IMR-90 (cell line): Measurements from ENCODE around the gene RNF41. TPM values are rescaled to one million over a fixed set of nuclear protein-coding genes. Genes with fewer than 3 reads are reported as not detected.

Source experiments
- ATAC-seq: fragments of 200-7000 bp; cut with Tn5 transposase; 2 replicates; pipeline ENCODE4 v1.9.1; 2020; ENCODE audit warnings: low read depth, mild to moderate bottlenecking, moderate library complexity
- BruUV-seq: library from RNA; stranded (reverse); fragments of 400-500 nt; replicated peaks from 2 replicates; lab custom pipeline; 2021; lab: Mats Ljungman, UMichigan
- CTCF ChIA-PET: fragments of 300-600 bp; formaldehyde crosslinking; extraction: SDS; loops from one replicate; lab custom pipeline; 2021; ENCODE audit warnings: antibody characterized with exemption; lab: Yijun Ruan, JAX
- POLR2A ChIA-PET: fragments of 300-600 bp; sonication (Branson Sonifier 250); formaldehyde crosslinking; loops from one replicate; lab custom pipeline; 2022; ENCODE audit warnings: antibody characterized with exemption; ENCODE audit not compliant: unreplicated experiment; lab: Charles Lee
- DNase-seq: peaks from one replicate; pipeline ENCODE4 v3.0.0; 2013
- H2AFZ ChIP-seq: replicated peaks from 2 replicates; pipeline ENCODE3; 2013; ENCODE audit warnings: low read length, mild to moderate bottlenecking; ENCODE audit not compliant: poor library complexity
- H2AK5ac ChIP-seq: 2 replicates; pipeline ENCODE4 v1.6.1; 2013; ENCODE audit warnings: low read depth, low read length, inconsistent platforms
- H2AK9ac ChIP-seq: replicated peaks from 2 replicates; pipeline ENCODE3; 2013; ENCODE audit warnings: mild to moderate bottlenecking, low read depth, low read length, moderate library complexity; ENCODE audit not compliant: poor library complexity
- H2BK120ac ChIP-seq: 2 replicates; pipeline ENCODE4 v1.6.1; 2013; ENCODE audit warnings: low read depth, low read length, inconsistent platforms
- H2BK15ac ChIP-seq: 3 replicates; pipeline ENCODE4 v1.6.1; 2013; ENCODE audit warnings: low read depth, low read length, inconsistent platforms
- H2BK20ac ChIP-seq: 2 replicates; pipeline ENCODE4 v1.6.1; 2013; ENCODE audit warnings: low read depth, mild to moderate bottlenecking, inconsistent platforms, low read length, moderate library complexity
- H2BK5ac ChIP-seq: 2 replicates; pipeline ENCODE4 v1.6.1; 2013; ENCODE audit warnings: mild to moderate bottlenecking, low read depth, low read length, inconsistent platforms; ENCODE audit not compliant: poor library complexity, severe bottlenecking
- H3K14ac ChIP-seq: replicated peaks from 2 replicates; pipeline ENCODE4 v1.6.1; 2013; ENCODE audit warnings: low read depth, low read length, inconsistent platforms
- H3K18ac ChIP-seq: 2 replicates; pipeline ENCODE4 v1.6.1; 2013; ENCODE audit warnings: low read depth, low read length, control low read depth
- H3K23ac ChIP-seq: 2 replicates; pipeline ENCODE4 v1.6.1; 2013; ENCODE audit warnings: low read depth, low read length, inconsistent platforms
- H3K27ac ChIP-seq: 2 replicates; pipeline ENCODE4 v1.5.1; 2013; ENCODE audit warnings: mild to moderate bottlenecking, control low read depth, low read length; ENCODE audit not compliant: insufficient read depth
- H3K27me3 ChIP-seq: 2 replicates; pipeline ENCODE4 v1.6.1; 2013; ENCODE audit warnings: low read length; ENCODE audit not compliant: control insufficient read depth, insufficient read depth
- H3K36me3 ChIP-seq: 2 replicates; pipeline ENCODE4 v1.6.1; 2013; ENCODE audit warnings: low read length, mixed read lengths; ENCODE audit not compliant: control insufficient read depth, insufficient read depth
- H3K4ac ChIP-seq: 2 replicates; pipeline ENCODE4 v1.6.1; 2013; ENCODE audit warnings: low read depth, low read length, inconsistent platforms
- H3K4me1 ChIP-seq: 2 replicates; pipeline ENCODE4 v1.6.1; 2013; ENCODE audit warnings: low read length, mixed read lengths; ENCODE audit not compliant: control insufficient read depth, insufficient read depth
- H3K4me2 ChIP-seq: 2 replicates; pipeline ENCODE4 v1.6.1; 2013; ENCODE audit warnings: low read depth, mild to moderate bottlenecking, control low read depth, low read length, moderate library complexity
- H3K4me3 ChIP-seq: 2 replicates; pipeline ENCODE4 v1.5.1; 2013; ENCODE audit warnings: low read depth, mild to moderate bottlenecking, control low read depth, low read length, moderate library complexity; ENCODE audit not compliant: insufficient read depth
- H3K56ac ChIP-seq: 2 replicates; pipeline ENCODE4 v1.6.1; 2013; ENCODE audit warnings: low read length, inconsistent platforms; ENCODE audit not compliant: insufficient read depth; ENCODE audit errors: extremely low read depth
- H3K79me1 ChIP-seq, 2 experiments: 2 replicates each; pipeline ENCODE4 v1.6.1; 2013; ENCODE audit warnings: low read length in 2 of 2, inconsistent platforms in 1 of 2, low read depth in 1 of 2
- H3K9ac ChIP-seq: 2 replicates; pipeline ENCODE4 v1.6.1; 2013; ENCODE audit warnings: low read depth, low read length, control low read depth
- H3K9me1 ChIP-seq: 2 replicates; pipeline ENCODE4 v1.6.1; 2013; ENCODE audit warnings: low read length, inconsistent platforms; ENCODE audit not compliant: insufficient read depth
- H3K9me3 ChIP-seq: 2 replicates; pipeline ENCODE4 v1.6.1; 2013; ENCODE audit warnings: low read length; ENCODE audit not compliant: control insufficient read depth, insufficient read depth
- H4K20me1 ChIP-seq: 2 replicates; pipeline ENCODE4 v1.6.1; 2013; ENCODE audit warnings: low read length, inconsistent platforms; ENCODE audit not compliant: insufficient read depth
- H4K5ac ChIP-seq: 2 replicates; pipeline ENCODE4 v1.6.1; 2013; ENCODE audit warnings: mild to moderate bottlenecking, low read depth, low read length, control low read depth
- H4K8ac ChIP-seq, 2 experiments: 2 replicates each; pipeline ENCODE4 v1.6.1; 2013; ENCODE audit warnings: low read depth in 2 of 2, low read length in 2 of 2, control low read depth in 1 of 2, inconsistent platforms in 1 of 2
- H4K91ac ChIP-seq: 2 replicates; pipeline ENCODE4 v1.6.1; 2013; ENCODE audit warnings: low read depth, low read length, inconsistent platforms; ENCODE audit not compliant: insufficient read depth
- CTCF ChIP-seq: conservative IDR thresholded peaks from 2 replicates; pipeline ENCODE4 v1.5.1; 2012; ENCODE audit warnings: mild to moderate bottlenecking, low read depth, low read length, improper control_type of control experiment
- ELK1 ChIP-seq: fragments of 150-350 bp; IDR thresholded peaks from 2 replicates; pipeline ENCODE4 v1.6.1; 2016; ENCODE audit warnings: low read depth, mild to moderate bottlenecking, low read length, moderate library complexity, borderline replicate concordance
- FOS ChIP-seq: fragments of 150-350 bp; IDR thresholded peaks from 2 replicates; pipeline ENCODE4 v1.6.1; 2016; ENCODE audit warnings: low read depth, low read length
- MXI1 ChIP-seq: IDR thresholded peaks from 2 replicates; pipeline ENCODE4 v1.6.1; 2012; ENCODE audit warnings: low read depth, mild to moderate bottlenecking, low read length, moderate library complexity, borderline replicate concordance
- NFE2L2 ChIP-seq: fragments of 150-350 bp; IDR thresholded peaks from 2 replicates; pipeline ENCODE4 v1.6.1; 2016; ENCODE audit warnings: low read depth, mild to moderate bottlenecking, low read length
- POLR2A ChIP-seq: IDR thresholded peaks from 2 replicates; pipeline ENCODE4 v1.6.1; 2012; ENCODE audit warnings: mild to moderate bottlenecking, low read depth, low read length
- RFX5 ChIP-seq: IDR thresholded peaks from 2 replicates; pipeline ENCODE4 v1.8.0; 2012; ENCODE audit warnings: low read depth, mild to moderate bottlenecking, low read length, moderate library complexity
- SMC3 ChIP-seq: fragments of 150-350 bp; IDR thresholded peaks from 2 replicates; pipeline ENCODE4 v1.6.1; 2016; ENCODE audit warnings: low read depth, mild to moderate bottlenecking, antibody characterized with exemption, low read length, moderate library complexity
- WGBS, 2 experiments: methylation state at CpG; one replicate each; pipeline versions ENCODE4 v1.1.5 to v1.1.7; 2013; ENCODE audit warnings: missing lambda C conversion rate in 2 of 2; ENCODE audit not compliant: insufficient read length in 1 of 2; ENCODE audit errors: extremely low coverage in 2 of 2; 5-methylcytosine and 5-hydroxymethylcytosine counted together
- dilution Hi-C: fragments of 300-500 bp; cut with HindIII; formaldehyde crosslinking; loops from one replicate; pipeline ENCODE4 v1.14.3; 2018; ENCODE audit warnings: low sequenced_read_pairs; ENCODE audit not compliant: unreplicated experiment
- in situ Hi-C: fragments of 300-500 bp; cut with MboI; formaldehyde crosslinking; loops from 3 replicates; pipeline ENCODE4 v1.14.3; 2019; ENCODE audit warnings: low sequenced_read_pairs, inconsistent platforms, mixed read lengths
- intact Hi-C: fragments of 100-400 bp; cut with micrococcal nuclease; formaldehyde crosslinking; loops from 2 replicates; pipeline ENCODE4 v1.10.0; 2022
- polyA plus RNA-seq, 3 experiments: library from polyadenylated mRNA; depleted of rRNA; stranded (reverse); fragments of >200 nt; gene quantifications; 2 replicates each; pipeline ENCODE4 v1.2.3, GENCODE V29; 2012; ENCODE audit warnings: low replicate concordance in 1 of 3
- total RNA-seq: library from RNA; depleted of rRNA; stranded (reverse); fragments of >200 nt; gene quantifications from 2 replicates; pipeline ENCODE4 v1.2.3, GENCODE V29; 2012

The RNF41 gene
- total and polyA plus RNA-seq, 2 of the 4 experiments (the other 2 are of a cell fraction), result 112 to 272 TPM

GRCh38 chr12:56266693-56267442, 45.1 kb upstream of the RNF41 start, which contains the start of gene COQ10A:
COQ10A (plus strand) TSS chr12:56266942; CDS start chr12:56267119, 177 bp downstream.
- Histone ChIP-seq H3K27ac (peak within 1 kb of the TSS; percentile 78), H2BK120ac (peak within 1 kb of the TSS; percentile 73), H2AFZ (peak within 1 kb of the TSS; percentile 100), H3K23ac (peak within 1 kb of the TSS; percentile 86; the same call in 1 of the 2 replicates), H3K9me3 (no peaks in the 10 kb centered on the region), H3K9ac (peak within 1 kb of the TSS; percentile 73), H3K4me3 (peak within 1 kb of the TSS; percentile 61), H3K9me1 (peaks cover 9% of the 10 kb centered on the region; the same call in 1 of the 2 replicates), H4K20me1 (no peaks in the 10 kb centered on the region), H3K56ac (peak within 1 kb of the TSS; percentile 71; the same call in 1 of the 2 replicates), H3K4ac (peak within 1 kb of the TSS; percentile 77), H4K91ac (peak within 1 kb of the TSS; percentile 92), H2BK20ac (no peak within 1 kb of the TSS; the same call in 1 of the 2 replicates), H3K27me3 (no peaks in the 10 kb centered on the region), H3K36me3 (peaks cover 11% of the 10 kb centered on the region), H3K18ac (no peak within 1 kb of the TSS; the same call in 1 of the 2 replicates), H3K4me1 (peaks cover 10% of the 10 kb centered on the region), H3K4me2 (peak within 1 kb of the TSS; percentile 83), H2BK15ac (peak within 1 kb of the TSS; percentile 93; the same call in 2 of the 3 replicates), H3K14ac (peak within 1 kb of the TSS; percentile 82), H2BK5ac (peak within 1 kb of the TSS; percentile 78), H4K8ac (peak within 1 kb of the TSS; percentile 33 to 83), H2AK5ac (peak within 1 kb of the TSS; percentile 62), H3K79me1 (peaks cover 0 to 21% of the 10 kb centered on the region in 2 experiments; a peak in 2 of 4 replicates), H2AK9ac (peak within 1 kb of the TSS; percentile 96), H4K5ac (peak within 1 kb of the TSS; percentile 29)
- BruUV-seq, result no TSS peak
- in situ Hi-C loops, result no loop called here
- intact Hi-C loops, result loop anchor here (2.0 kb wide), 1 partner anchor 198 kb away; no protein-coding TSS in a partner anchor
- POLR2A ChIA-PET, result no interaction called here
- TF ChIP-seq POLR2A (peak; percentile 87), MXI1 (peak; percentile 60; the same call in 1 of the 2 replicates), NFE2L2 (no peak), FOS (no peak), ELK1 (no peak), SMC3 (0 out of 2 replicates have a peak, but pooled peaks have one; percentile 14), RFX5 (peak; percentile 70), CTCF (peak; percentile 59)
- DNase-seq, result peak; percentile 82
- CTCF ChIA-PET, result interaction anchor here (0.6 to 1.4 kb wide), 2 partner anchors 33 to 45 kb away, joined by 3 to 4 read pairs; partner anchors contain the start of gene RNF41
- dilution Hi-C loops, result no loop called here
- 1% methylated on average over 14 of the region's 68 CpGs; no CpG with 5 or more reads in 1 of the 2 experiments for WGBS, 2 experiments
- peak; percentile 96 for ATAC-seq
